Measurements from ENCODE around the gene GRM8. TPM values are rescaled to one million over a fixed set of nuclear protein-coding genes. Genes with fewer than 3 reads are reported as not detected.

Gene GRM8
- total and polyA plus RNA-seq, 9 of the 15 experiments (the other 6 are each of a cell fraction or from before 2014, with no cell fraction given) = 0.13 TPM; not detected in 7

GRCh38 chr7:127123220-127123619, 129.5 kb downstream of the GRM8 start:
- intact Hi-C loops (cut with micrococcal nuclease) (no loop called here), in situ Hi-C loops (cut with MboI) (no loop called here)
- TF ChIP-seq, protein P1, sequence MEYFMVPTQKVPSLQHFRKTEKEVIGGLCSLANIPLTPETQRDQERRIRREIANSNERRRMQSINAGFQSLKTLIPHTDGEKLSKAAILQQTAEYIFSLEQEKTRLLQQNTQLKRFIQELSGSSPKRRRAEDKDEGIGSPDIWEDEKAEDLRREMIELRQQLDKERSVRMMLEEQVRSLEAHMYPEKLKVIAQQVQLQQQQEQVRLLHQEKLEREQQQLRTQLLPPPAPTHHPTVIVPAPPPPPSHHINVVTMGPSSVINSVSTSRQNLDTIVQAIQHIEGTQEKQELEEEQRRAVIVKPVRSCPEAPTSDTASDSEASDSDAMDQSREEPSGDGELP (CRISPR knock-in tag; IDR thresholded peaks at IDR 0.05; ENCODE audit: borderline replicate concordance) = no peak
- no peak for TF ChIP-seq NR3C1 (CRISPR knock-in tag; IDR thresholded peaks at IDR 0.05)
- Histone ChIP-seq H3K27ac (ENCODE audit: extremely low read depth, low read depth, low read length) (no peak overlapping the region), H2AFZ (ENCODE audit: low read depth, low read length) (no peak overlapping the region), H3K9ac (ENCODE audit: insufficient read depth in 1 of 2, low read depth in 2 of 2, low read length in 2 of 2) (no peak overlapping the region), H3K36me3 (ENCODE audit: control insufficient read depth, insufficient read depth, low read length) (no peaks in the 10 kb centered on the region), H3K4me3 (no peak overlapping the region), H3K27me3 (ENCODE audit: control insufficient read depth in 2 of 2, insufficient read depth in 2 of 2, low read length in 2 of 2) (no peaks in the 10 kb centered on the region), H4K20me1 (replicated peaks; ENCODE audit: control insufficient read depth, insufficient read depth, low read length) (no peaks in the 10 kb centered on the region), H3K9me1 (ENCODE audit: control insufficient read depth, insufficient read depth, low read length) (no peaks in the 10 kb centered on the region), H3K9me3 (replicated peaks; ENCODE audit: control insufficient read depth, insufficient read depth, low read depth, low read length) (no peaks in the 10 kb centered on the region), H3K79me2 (ENCODE audit: control insufficient read depth, insufficient read depth, low read length) (no peaks in the 10 kb centered on the region), H3K4me1 (replicated peaks in 1 of 2; ENCODE audit: control insufficient read depth in 2 of 2, insufficient read depth in 2 of 2, low read length in 2 of 2) (no peaks in the 10 kb centered on the region), H3K4me2 (ENCODE audit: insufficient read depth, low read length) (no peak overlapping the region)
- ATAC-seq (no peak), DNase-seq (ENCODE audit: extremely low read depth in 1 of 4, low spot score in 3 of 4) (no peak), FAIRE-seq (no peak)
- no TSS peak for BruUV-seq (replicated peaks)
- WGBS (ENCODE audit: insufficient coverage, low coverage, missing lambda C conversion rate) = 0% methylated on average over 4 of the region's 4 CpGs
- ChIA-PET POLR2A (no interaction called here), CTCF (ENCODE audit: low intra/inter-chr PET ratio) (no interaction called here)

DNA sequence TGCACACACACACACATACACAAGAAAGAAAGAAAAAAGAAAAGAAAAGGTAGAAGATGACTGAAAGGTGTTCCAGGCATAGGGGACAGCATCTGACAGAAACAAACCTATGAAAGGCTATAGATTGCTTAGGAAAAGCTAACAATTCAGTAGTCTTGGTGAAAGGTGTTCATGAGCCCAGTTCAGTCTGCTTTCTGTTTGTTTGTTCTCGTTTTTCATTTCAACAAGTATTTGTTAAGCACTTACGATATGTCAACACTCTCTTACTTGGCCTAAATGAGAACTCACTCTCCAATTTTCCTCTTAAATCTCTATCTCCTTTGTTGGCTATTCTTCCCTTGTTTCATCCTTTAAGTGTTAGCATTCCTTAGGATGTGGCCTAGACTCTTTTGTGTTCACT, 133.2 kb downstream of the GRM8 start:
- DNase-seq (ENCODE audit: extremely low read depth in 1 of 4, low spot score in 3 of 4) (no peak), ATAC-seq (no peak), FAIRE-seq (no peak)
- Histone ChIP-seq H3K4me3 (no peak overlapping the region), H4K20me1 (replicated peaks; ENCODE audit: control insufficient read depth, insufficient read depth, low read length) (no peaks in the 10 kb centered on the region), H3K27ac (ENCODE audit: extremely low read depth, low read depth, low read length) (no peak overlapping the region), H3K79me2 (ENCODE audit: control insufficient read depth, insufficient read depth, low read length) (no peaks in the 10 kb centered on the region), H3K9me3 (replicated peaks; ENCODE audit: control insufficient read depth, insufficient read depth, low read depth, low read length) (no peaks in the 10 kb centered on the region), H3K9ac (ENCODE audit: insufficient read depth in 1 of 2, low read depth in 2 of 2, low read length in 2 of 2) (no peak overlapping the region), H3K4me2 (ENCODE audit: insufficient read depth, low read length) (no peak overlapping the region), H2AFZ (ENCODE audit: low read depth, low read length) (no peak overlapping the region), H3K9me1 (ENCODE audit: control insufficient read depth, insufficient read depth, low read length) (no peaks in the 10 kb centered on the region), H3K27me3 (ENCODE audit: control insufficient read depth in 2 of 2, insufficient read depth in 2 of 2, low read length in 2 of 2) (no peaks in the 10 kb centered on the region), H3K4me1 (replicated peaks in 1 of 2; ENCODE audit: control insufficient read depth in 2 of 2, insufficient read depth in 2 of 2, low read length in 2 of 2) (no peaks in the 10 kb centered on the region), H3K36me3 (ENCODE audit: control insufficient read depth, insufficient read depth, low read length) (no peaks in the 10 kb centered on the region)
- no TSS peak for BruUV-seq (replicated peaks)
- ChIA-PET POLR2A (no interaction called here), CTCF (ENCODE audit: low intra/inter-chr PET ratio) (no interaction called here)
- 0% methylated on average over 2 of the region's 2 CpGs for WGBS (ENCODE audit: insufficient coverage, low coverage, missing lambda C conversion rate)
- intact Hi-C loops (cut with micrococcal nuclease) (no loop called here), in situ Hi-C loops (cut with MboI) (no loop called here)
- TF ChIP-seq KDM5B (IDR thresholded peaks at IDR 0.05; ENCODE audit: insufficient replicate concordance, low read depth, low read length) (no peak), E2F1 (CRISPR knock-in tag; IDR thresholded peaks at IDR 0.05) (no peak), SMAD4 (CRISPR knock-in tag; conservative IDR thresholded peaks at IDR 0.05) (no peak), ZNF644 (tag; IDR thresholded peaks at IDR 0.05; ENCODE audit: low read depth) (no peak), HOXB6 (CRISPR knock-in tag; IDR thresholded peaks at IDR 0.05; ENCODE audit: borderline replicate concordance) (no peak), ZNF253 (CRISPR knock-in tag; conservative IDR thresholded peaks at IDR 0.05) (no peak), U2AF2 (optimal IDR thresholded peaks at IDR 0.05; ENCODE audit: low read depth, low read length) (no peak), FOXA3 (CRISPR knock-in tag; conservative IDR thresholded peaks at IDR 0.05 in 1 of 2, IDR thresholded peaks at IDR 0.05 in 1 of 2) (no peak), SAFB (IDR thresholded peaks at IDR 0.05; ENCODE audit: borderline replicate concordance, low read depth, low read length) (no peak)
- TF ChIP-seq, protein P2, sequence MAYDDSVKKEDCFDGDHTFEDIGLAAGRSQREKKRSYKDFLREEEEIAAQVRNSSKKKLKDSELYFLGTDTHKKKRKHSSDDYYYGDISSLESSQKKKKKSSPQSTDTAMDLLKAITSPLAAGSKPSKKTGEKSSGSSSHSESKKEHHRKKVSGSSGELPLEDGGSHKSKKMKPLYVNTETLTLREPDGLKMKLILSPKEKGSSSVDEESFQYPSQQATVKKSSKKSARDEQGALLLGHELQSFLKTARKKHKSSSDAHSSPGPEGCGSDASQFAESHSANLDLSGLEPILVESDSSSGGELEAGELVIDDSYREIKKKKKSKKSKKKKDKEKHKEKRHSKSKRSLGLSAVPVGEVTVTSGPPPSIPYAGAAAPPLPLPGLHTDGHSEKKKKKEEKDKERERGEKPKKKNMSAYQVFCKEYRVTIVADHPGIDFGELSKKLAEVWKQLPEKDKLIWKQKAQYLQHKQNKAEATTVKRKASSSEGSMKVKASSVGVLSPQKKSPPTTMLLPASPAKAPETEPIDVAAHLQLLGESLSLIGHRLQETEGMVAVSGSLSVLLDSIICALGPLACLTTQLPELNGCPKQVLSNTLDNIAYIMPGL (CRISPR knock-in tag; IDR thresholded peaks at IDR 0.05) = no peak

All from K562 (cell line).